Stomach (tissue), 4 donors: Measurements from ENCODE around the gene UBA52.

Source experiments
- EP300 ChIP-seq: sonication (generic); formaldehyde crosslinking; IDR thresholded peaks from one replicate; pipeline ENCODE4 v1.6.1; 2017; ENCODE audit warnings: antibody characterized with exemption
- POLR2A ChIP-seq, 4 donors: fragments of 450-650 bp; IDR thresholded peaks; one replicate each; pipeline ENCODE4 v1.6.1; 2016; ENCODE audit warnings: antibody characterized with exemption in 4 of 4, control low read depth in 2 of 4, mild to moderate bottlenecking in 1 of 4, moderate library complexity in 1 of 4
- TF ChIP-seq, protein P1 (sequence below), 7 experiments: fragments of 450-650 bp in 4 of 7; fragments of 200-600 bp in 3 of 7; sonication (generic) in 3 of 7; IDR thresholded peaks; one replicate each; pipeline ENCODE4 v1.5.1; 2016 to 2019; ENCODE audit warnings: antibody characterized with exemption in 7 of 7, control low read depth in 2 of 7, mild to moderate bottlenecking in 1 of 7

DNA sequence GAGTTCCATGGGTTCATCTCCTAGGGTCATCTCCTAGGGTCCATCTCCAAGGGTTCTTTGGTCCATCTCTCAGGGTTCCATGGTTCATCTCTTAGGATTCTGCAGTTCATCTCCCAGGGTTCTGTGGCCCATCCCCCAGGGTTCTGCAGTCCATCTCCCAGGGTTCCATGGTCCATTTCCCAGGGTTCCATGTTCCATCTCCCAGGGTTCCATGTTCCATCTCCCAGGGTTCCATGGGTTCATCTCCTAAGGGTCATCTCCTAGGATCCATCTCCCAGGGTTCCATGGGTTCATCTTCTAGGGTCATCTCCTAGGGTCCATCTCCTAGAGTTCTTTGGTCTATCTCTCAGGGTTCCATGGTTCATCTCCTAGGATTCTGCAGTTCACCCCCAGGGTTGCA lies 45.9 kb downstream of the UBA52 start:
- TF ChIP-seq, protein P1, sequence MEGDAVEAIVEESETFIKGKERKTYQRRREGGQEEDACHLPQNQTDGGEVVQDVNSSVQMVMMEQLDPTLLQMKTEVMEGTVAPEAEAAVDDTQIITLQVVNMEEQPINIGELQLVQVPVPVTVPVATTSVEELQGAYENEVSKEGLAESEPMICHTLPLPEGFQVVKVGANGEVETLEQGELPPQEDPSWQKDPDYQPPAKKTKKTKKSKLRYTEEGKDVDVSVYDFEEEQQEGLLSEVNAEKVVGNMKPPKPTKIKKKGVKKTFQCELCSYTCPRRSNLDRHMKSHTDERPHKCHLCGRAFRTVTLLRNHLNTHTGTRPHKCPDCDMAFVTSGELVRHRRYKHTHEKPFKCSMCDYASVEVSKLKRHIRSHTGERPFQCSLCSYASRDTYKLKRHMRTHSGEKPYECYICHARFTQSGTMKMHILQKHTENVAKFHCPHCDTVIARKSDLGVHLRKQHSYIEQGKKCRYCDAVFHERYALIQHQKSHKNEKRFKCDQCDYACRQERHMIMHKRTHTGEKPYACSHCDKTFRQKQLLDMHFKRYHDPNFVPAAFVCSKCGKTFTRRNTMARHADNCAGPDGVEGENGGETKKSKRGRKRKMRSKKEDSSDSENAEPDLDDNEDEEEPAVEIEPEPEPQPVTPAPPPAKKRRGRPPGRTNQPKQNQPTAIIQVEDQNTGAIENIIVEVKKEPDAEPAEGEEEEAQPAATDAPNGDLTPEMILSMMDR (IDR thresholded peaks at IDR 0.05), result no peak
- TF ChIP-seq POLR2A (IDR thresholded peaks at IDR 0.05) (no peak), EP300 (no peak)
